Epithelial cell of esophagus (primary cell): ENCODE results near the gene CHD6.

ENCODE experiments used
- DNase-seq: peaks from one replicate; pipeline ENCODE4 v3.0.0; 2010; ENCODE audit warnings: low read depth
- H3K4me3 ChIP-seq: 2 replicates; pipeline ENCODE4 v1.5.1; 2011; ENCODE audit warnings: mild to moderate bottlenecking, low read length, control low read depth
- CTCF ChIP-seq: IDR thresholded peaks from 2 replicates; pipeline ENCODE4 v1.5.1; 2011; ENCODE audit warnings: low read depth, mild to moderate bottlenecking, low read length, control low read depth, inconsistent platforms; ENCODE audit not compliant: insufficient read depth; ENCODE audit errors: missing control alignments

Gene CHD6

GRCh38 chr20:41373251-41373783, 244.9 kb downstream of the CHD6 start:
- DNase-seq: no peak
- TF ChIP-seq CTCF: no peak
- no peak overlapping the region for H3K4me3 ChIP-seq

- no peak for DNase-seq
- no peak overlapping the region for H3K4me3 ChIP-seq
- no peak for TF ChIP-seq CTCF
Measured at GRCh38 chr20:41371371-41371770, 246.8 kb downstream of the CHD6 start.

DNA sequence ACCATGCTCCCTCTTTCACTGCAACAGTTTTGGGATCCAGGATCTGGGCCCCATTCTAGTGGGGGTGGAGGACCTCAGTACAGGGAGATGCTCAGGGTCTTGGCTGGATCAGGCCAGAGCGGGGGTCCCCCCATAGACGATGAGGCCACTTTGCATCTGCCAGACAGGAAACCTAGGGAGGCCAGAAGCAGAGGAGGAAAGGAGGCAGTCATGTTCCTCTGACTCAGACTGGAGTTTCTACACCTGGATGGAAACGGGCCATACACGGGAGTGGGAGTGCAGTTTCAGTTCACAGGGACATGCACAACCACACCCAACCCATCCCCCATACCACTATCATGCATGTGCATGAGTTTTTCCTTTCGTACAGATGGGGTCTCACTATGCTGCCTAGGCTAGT, 248.0 kb downstream of the CHD6 start:
- DNase-seq: peak; percentile 46
- TF ChIP-seq CTCF: no peak
- no peak overlapping the region for H3K4me3 ChIP-seq

- no peak for TF ChIP-seq CTCF
- no peak for DNase-seq
- H3K4me3 ChIP-seq: no peak overlapping the region
Measured at GRCh38 chr20:41369673-41370072, 248.5 kb downstream of the CHD6 start.

DNA sequence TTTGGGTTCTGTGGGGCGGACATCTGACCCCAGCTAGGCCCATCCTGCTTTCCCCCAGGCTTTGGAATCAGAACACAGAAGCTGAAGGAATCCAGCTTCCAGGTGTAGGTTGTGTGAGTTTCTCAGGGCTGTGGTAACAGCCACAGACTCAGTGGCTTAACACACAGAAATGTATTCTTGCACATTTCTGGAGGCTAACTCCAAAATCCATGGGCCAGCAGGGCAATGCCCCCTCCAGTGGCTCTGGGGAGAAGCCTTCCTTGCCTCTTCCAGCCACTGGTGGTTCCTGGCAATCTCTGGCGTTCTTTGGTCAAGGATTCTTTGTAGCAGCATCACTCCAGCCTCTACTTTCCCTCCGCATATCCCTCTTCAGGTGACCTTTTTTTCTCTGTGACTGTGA, 250.2 kb downstream of the CHD6 start:
- TF ChIP-seq CTCF: no peak
- no peak overlapping the region for H3K4me3 ChIP-seq
- DNase-seq: no peak

GRCh38 chr20:41367393-41367695, 250.8 kb downstream of the CHD6 start:
- no peak for TF ChIP-seq CTCF
- DNase-seq: no peak
- H3K4me3 ChIP-seq: no peak overlapping the region

DNA sequence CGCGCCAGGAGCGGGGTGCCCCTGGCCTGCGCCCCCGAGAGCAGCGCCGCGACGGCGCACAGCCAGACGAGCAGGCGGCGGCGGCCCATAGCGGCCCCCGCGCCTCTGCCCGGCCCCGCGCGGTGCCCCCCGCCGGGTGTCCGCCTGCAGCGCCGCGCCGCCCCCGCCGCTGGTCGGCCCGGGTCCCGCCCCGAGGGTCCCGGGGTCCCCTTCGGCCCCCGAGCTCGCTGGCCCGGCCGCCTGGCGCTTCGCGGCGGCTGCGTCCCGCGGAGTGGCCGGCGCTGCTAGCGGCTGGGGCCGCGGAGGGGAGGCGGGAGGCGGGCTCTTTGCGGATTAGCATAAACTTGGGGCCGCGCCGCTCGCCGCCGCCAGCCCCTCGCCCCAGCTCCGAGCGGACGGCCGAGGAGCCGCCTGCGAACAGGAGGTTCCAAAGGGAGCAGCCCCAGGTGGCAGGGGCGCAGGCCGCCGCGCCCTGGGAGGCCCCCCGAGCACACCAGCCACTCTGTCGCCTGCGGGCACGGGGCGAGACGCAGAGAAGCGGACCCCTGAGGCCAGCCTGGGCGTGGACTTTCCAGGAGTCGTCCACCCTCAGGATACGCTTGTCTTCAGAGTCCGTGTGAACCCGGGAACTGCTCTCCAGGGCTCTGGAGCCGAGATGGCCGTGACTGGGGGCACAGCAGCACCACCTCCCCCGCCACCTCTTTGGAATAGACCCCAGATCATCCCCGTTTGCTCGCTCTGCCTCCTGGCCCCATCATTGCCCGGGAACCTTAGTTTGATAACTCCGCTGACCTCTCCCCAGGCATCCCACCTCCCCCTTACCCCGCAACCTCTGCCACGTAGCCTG, 251.4 kb downstream of the CHD6 start, which contains the start of gene EMILIN3:
EMILIN3 (minus strand) TSS at position 273 of the 847 bp plus-strand sequence; CDS start at position 89, 184 bp downstream.
- no peak within 1 kb of the TSS for H3K4me3 ChIP-seq
- DNase-seq: no peak
- TF ChIP-seq CTCF: no peak
